D721Med (cell line): ENCODE measurements around the gene OR4E2.
"Not testable (repeated sequence)": the region's sequence is repeated elsewhere in the genome, so short reads cannot be mapped to it uniquely, and the experiment has no call there.

ENCODE experiments used
- DNase-seq: peaks from one replicate; pipeline ENCODE4 v3.0.0; 2011; ENCODE audit warnings: low spot score; ENCODE audit not compliant: insufficient read length
- FAIRE-seq: peaks from 2 replicates; lab custom pipeline; 2011; peaks lifted over from hg19 to GRCh38; lab: Jason Lieb, UNC
- TF ChIP-seq, protein P1 (sequence below): IDR thresholded peaks from 2 replicates; pipeline ENCODE4 v1.5.1; 2012; ENCODE audit warnings: mild to moderate bottlenecking, control low read depth; ENCODE audit not compliant: insufficient read depth; ENCODE audit errors: missing control alignments

OR4E2 gene

DNA sequence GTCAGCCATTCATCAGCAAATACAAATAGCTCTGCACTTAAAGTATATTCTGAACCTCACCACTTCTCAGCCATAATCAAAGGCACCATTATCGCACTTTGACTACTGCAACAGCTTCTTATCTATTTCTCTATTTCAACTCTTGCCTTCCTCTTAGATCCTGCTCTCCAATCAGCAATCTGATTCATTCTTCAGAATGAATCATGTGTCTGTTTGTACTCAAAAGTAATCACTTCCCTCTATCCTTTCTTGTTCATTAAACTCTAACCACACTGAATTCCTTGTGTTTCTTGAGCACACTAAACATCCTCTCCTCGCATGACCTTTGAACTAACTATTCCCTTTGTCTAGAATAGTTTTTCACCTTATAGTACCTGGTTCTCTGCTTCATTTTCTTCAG, 32.8 kb downstream of the OR4E2 start:
- DNase-seq (no peak), FAIRE-seq (no peak)

DNA sequence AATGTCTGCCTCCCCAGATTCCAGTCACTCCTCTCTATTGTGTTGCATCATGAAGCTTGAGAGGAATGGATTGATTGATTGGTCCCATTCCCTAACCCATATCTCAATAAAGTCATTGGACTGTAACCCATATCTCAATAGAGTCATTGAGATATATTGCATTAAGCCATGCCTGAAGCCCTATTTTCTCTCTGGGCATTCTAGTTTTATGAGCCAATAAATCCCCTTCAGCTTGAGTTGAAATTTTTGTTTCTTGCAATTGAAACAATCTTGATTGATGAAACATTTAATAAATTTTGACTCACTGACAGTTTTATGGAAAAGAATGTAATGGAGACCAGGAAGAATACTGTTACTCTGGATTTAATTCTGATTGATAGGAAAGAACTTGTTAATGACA, 40.8 kb downstream of the OR4E2 start:
- TF ChIP-seq, protein P1, sequence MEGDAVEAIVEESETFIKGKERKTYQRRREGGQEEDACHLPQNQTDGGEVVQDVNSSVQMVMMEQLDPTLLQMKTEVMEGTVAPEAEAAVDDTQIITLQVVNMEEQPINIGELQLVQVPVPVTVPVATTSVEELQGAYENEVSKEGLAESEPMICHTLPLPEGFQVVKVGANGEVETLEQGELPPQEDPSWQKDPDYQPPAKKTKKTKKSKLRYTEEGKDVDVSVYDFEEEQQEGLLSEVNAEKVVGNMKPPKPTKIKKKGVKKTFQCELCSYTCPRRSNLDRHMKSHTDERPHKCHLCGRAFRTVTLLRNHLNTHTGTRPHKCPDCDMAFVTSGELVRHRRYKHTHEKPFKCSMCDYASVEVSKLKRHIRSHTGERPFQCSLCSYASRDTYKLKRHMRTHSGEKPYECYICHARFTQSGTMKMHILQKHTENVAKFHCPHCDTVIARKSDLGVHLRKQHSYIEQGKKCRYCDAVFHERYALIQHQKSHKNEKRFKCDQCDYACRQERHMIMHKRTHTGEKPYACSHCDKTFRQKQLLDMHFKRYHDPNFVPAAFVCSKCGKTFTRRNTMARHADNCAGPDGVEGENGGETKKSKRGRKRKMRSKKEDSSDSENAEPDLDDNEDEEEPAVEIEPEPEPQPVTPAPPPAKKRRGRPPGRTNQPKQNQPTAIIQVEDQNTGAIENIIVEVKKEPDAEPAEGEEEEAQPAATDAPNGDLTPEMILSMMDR, result no peak
- DNase-seq (no peak), FAIRE-seq (no peak)

More for the DNA sequence above, 32.8 kb downstream of the OR4E2 start:
- TF ChIP-seq, protein P1, result no peak

DNA sequence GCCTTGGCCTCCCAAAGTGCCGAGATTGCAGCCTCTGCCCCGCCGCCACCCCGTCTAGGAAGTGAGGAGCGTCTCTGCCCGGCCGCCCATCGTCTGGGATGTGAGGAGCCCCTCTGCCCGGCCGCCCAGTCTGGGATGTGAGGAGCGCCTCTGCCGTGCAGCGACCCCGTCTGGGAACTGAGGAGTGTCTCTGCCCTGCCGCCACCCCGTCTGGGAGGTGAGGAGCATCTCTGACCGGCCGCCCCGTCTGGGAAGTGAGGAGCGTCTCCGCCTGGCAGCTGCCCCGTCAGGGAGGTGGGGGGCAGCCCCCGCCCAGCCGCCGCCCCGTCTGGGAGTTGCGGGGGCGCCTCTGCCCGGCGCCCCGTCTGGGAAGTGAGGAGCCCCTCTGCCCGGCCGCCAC, 44.0 kb downstream of the OR4E2 start:
- FAIRE-seq, DNase-seq: not testable (repeated sequence)

DNA sequence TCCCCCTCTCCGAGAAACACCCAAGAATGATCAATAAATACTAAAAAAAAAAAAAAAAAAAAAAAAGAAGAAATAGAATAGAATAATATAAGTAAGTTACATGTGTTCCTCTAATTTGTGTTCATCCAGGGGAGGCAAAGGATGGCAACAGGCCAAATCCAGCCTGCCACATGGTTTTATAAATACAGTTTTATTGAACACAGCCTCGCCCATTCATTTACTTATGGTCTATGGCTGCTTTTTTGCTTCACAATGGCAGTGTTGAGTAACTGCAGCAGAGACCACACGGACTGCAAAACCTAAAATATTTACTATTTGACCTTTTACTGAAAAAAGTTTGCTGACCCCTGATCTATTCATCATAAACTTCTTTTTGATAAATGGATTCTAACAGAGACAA, 44.9 kb downstream of the OR4E2 start:
- FAIRE-seq, DNase-seq: not testable (repeated sequence)

DNA sequence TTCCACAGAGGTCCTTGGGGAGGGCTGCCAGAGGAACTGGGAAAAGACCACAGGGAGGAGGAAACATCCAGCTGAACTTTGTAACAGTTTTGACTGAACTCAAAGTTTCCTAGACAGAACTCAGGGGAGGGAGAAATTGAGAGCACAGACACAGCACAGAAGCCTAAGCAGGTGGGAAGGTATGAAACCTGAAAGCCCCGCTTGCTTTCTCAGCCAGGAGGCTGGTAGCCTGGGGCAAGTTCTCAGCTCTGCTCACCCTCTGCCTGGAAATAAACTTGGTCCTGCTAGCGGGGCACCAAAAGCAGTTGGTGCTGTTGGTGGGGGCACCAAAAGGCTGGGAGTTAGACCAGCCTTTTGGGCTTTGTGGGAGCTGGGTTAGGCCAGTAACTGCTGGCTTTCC, 45.9 kb downstream of the OR4E2 start:
- DNase-seq, result no peak
- no peak for FAIRE-seq
- TF ChIP-seq, protein P1, result no peak

DNA sequence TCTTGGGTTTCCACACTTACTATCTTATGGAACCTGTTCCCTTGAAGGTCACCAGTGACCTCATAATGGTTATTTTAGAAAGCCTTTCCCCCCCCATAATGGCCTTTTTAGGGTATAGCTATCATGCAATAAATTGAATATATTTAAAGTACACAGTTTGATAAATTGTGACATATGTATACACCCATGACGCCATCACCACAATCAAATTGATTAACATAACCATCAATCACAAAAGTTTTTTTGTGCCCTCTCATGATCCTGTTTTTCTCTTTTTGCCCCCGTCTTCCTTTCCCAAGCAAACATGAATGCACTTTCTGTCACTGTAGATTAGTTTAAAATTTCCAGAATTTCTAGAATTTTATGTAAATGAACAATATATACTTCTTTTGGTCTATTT, 48.7 kb downstream of the OR4E2 start:
- no peak for DNase-seq
- no peak for FAIRE-seq
- TF ChIP-seq, protein P1, result no peak

DNA sequence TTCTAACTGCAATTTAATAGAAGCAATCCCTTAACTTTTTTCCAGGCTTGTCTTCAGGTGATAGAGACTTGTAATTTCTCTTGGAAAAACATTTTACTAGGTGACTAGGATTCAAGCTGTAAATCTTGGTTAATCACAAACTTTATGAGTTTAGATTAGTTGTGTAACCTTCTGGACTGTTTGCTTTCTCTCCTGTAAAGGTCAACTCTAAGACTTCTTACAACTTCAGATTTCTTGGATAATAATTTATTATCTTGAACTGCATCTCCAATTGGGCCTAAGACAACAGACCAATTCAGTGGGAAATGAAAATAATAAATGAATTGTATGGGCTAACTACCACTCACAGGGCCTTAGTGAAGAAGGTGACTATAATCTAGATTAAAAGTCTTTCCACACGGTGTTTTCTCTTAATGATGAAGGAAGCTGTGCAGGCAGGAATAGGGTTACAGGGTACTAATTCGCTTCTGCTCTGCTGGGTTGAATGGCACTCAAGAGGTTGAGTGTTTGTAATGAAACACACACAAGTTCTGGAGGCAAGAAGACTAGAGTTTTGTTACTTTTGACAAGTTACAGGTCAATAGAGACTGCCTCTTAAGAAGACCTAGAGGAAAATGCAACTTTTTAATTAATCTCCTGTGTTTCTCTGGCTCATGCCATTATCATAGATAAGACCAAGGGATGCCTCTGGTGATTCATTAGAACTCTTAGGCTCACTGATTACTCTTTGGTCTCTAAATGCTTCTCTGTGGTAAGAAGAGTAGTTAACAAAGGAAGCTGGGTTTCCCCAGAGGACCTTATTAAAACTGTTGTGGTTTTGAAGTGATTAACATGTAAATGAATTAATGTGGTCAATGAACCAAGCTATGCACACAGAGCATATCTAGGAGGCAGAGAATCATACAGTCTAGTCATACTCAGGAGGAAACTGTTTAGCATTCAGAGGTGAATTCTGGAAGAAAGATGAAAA, 50.0 kb downstream of the OR4E2 start:
- DNase-seq, result no peak
- no peak for FAIRE-seq
- TF ChIP-seq, protein P1, result no peak

DNA sequence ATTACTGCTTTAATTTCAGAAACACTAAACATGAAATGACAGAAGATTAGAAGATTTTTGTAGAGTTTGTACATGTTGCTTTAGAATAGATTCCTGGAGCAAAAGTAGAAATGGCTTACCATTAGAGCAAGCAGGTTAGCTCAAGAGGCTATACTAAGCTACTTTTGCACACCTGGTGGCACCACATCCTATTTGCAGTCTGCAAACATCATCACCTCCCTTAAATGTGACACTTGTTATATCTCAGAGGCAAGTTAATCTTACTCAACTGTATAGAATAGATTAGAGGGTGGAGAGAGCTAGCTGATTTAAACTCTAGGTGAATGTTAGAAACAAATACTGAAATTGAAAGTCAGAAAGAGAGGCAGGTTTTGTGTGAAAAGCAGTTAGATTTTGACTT, 50.7 kb downstream of the OR4E2 start:
- TF ChIP-seq, protein P1, result no peak
- FAIRE-seq (no peak), DNase-seq (no peak)
